Esophagus muscularis mucosa (tissue), 3 donors: ENCODE measurements around the gene ANP32E.
A peak's percentile ranks its signal among the peaks of the same experiment; 100 is the strongest.

Source experiments
- CTCF ChIP-seq, 3 experiments: fragments of 200-600 bp in 2 of 3; fragments of 450-650 bp in 1 of 3; sonication (generic) in 2 of 3; IDR thresholded peaks; one replicate each; pipeline ENCODE4 v1.5.1; 2017 to 2019; ENCODE audit warnings: antibody characterized with exemption in 3 of 3, mild to moderate bottlenecking in 2 of 3, moderate library complexity in 1 of 3
- POLR2A ChIP-seq: fragments of 450-650 bp; IDR thresholded peaks from one replicate; pipeline ENCODE4 v1.6.1; 2017; ENCODE audit warnings: antibody characterized with exemption, moderate library complexity, mild to moderate bottlenecking, low read depth
- POLR2AphosphoS5 ChIP-seq, 2 donors: sonication (generic); formaldehyde crosslinking; IDR thresholded peaks; one replicate each; pipeline ENCODE4 v1.6.1; 2017; ENCODE audit warnings: antibody characterized with exemption in 2 of 2

DNA sequence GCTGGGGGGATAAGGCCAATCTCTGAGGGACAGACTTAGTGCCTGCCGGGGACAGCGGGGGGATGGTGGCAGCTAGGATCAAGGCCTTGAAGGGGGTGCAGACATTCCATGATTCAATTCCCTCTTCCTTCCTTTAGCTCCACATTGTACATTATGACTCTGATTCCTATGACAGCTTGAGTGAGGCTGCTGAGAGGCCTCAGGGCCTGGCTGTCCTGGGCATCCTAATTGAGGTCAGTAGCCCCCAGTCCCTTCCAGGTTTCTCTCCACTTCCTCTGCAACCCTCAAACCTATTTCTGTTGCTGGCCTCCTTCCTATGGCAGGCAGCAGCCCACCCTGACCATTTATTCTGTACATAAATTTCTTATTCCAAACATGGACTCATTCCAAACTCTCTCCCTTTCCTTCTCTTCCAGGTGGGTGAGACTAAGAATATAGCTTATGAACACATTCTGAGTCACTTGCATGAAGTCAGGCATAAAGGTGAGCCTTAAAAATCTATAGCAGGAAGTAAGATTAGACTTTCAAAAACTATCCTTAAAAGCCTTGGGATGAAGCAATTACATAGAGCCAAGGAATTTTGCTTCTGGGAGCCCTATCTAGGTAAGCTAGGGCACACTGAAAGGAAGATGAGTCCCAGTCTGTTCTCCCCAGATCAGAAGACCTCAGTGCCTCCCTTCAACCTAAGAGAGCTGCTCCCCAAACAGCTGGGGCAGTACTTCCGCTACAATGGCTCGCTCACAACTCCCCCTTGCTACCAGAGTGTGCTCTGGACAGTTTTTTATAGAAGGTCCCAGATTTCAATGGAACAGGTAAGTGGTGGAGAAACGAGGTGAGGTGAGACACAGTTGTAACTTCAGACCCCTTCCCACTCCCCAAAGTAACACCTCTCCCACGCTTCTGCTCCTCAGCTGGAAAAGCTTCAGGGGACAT, 26.7 kb upstream of the ANP32E start:
- TF ChIP-seq CTCF (IDR thresholded peaks at IDR 0.05) = no peak
- TF ChIP-seq POLR2A = no peak
- peak in 1 of 2 donors; percentile 5 for TF ChIP-seq POLR2AphosphoS5 (IDR thresholded peaks at IDR 0.05)
